Activated naive CD4-positive, alpha-beta T cell treated with anti-CD3 and anti-CD28 coated beads, Interleukin-2, amount 50 U/mL, for 16 hours (primary cell): ENCODE measurements around the gene P2RX2.

Source experiments
- DNase-seq: peaks from one replicate; pipeline ENCODE4 v3.0.0-alpha.2; 2020

P2RX2 gene

GRCh38 chr12:132618683-132619043 is at the start of gene P2RX2:
P2RX2 (plus strand) TSS chr12:132618776; CDS start chr12:132618817, 41 bp downstream.
- no peak for DNase-seq

GRCh38 chr12:132568826-132569480 is 49.6 kb upstream of the P2RX2 start:
- no peak for DNase-seq

- DNase-seq: no peak
These were observed 48.6 kb upstream of the P2RX2 start for GRCh38 chr12:132569856-132570480.

- no peak for DNase-seq
These were observed 47.9 kb upstream of the P2RX2 start for GRCh38 chr12:132570635-132571034.

GRCh38 chr12:132571051-132571450 is 47.5 kb upstream of the P2RX2 start:
- DNase-seq: no peak

- DNase-seq: no peak
These were observed 47.0 kb upstream of the P2RX2 start for GRCh38 chr12:132571598-132571997.

GRCh38 chr12:132572106-132572505 is 46.5 kb upstream of the P2RX2 start:
- no peak for DNase-seq

- no peak for DNase-seq
These were observed 45.5 kb upstream of the P2RX2 start for GRCh38 chr12:132572801-132573760.

GRCh38 chr12:132574271-132574996 is 44.1 kb upstream of the P2RX2 start:
- no peak for DNase-seq

GRCh38 chr12:132575661-132576060 is 42.9 kb upstream of the P2RX2 start:
- DNase-seq: no peak

- no peak for DNase-seq
These were observed 41.9 kb upstream of the P2RX2 start for GRCh38 chr12:132576701-132577100.

GRCh38 chr12:132577191-132577920 is 41.2 kb upstream of the P2RX2 start:
- DNase-seq: no peak

GRCh38 chr12:132578118-132578517 is 40.5 kb upstream of the P2RX2 start:
- no peak for DNase-seq

- DNase-seq: no peak
These were observed 39.8 kb upstream of the P2RX2 start for GRCh38 chr12:132578826-132579225.

- no peak for DNase-seq
These were observed 38.8 kb upstream of the P2RX2 start for GRCh38 chr12:132579744-132580143.

GRCh38 chr12:132580701-132581292 is 37.8 kb upstream of the P2RX2 start:
- DNase-seq: no peak

- no peak for DNase-seq
These were observed 37.1 kb upstream of the P2RX2 start for GRCh38 chr12:132581348-132582057.

- DNase-seq: no peak
These were observed 36.5 kb upstream of the P2RX2 start for GRCh38 chr12:132582058-132582420.

GRCh38 chr12:132582582-132583410 is 35.8 kb upstream of the P2RX2 start:
- no peak for DNase-seq

GRCh38 chr12:132583411-132583710 is 35.2 kb upstream of the P2RX2 start:
- DNase-seq: no peak

- DNase-seq: no peak
These were observed 34.8 kb upstream of the P2RX2 start for GRCh38 chr12:132583736-132584135.
